HEK293 (cell line): ENCODE measurements around the gene CCDC138.

Experiments used
- CTCF ChIA-PET: fragments of 350-600 bp; formaldehyde crosslinking; extraction: SDS; loops from one replicate; lab custom pipeline; 2021; ENCODE audit warnings: antibody characterized with exemption; lab: Yijun Ruan, JAX
- POLR2A ChIA-PET: fragments of 300-600 bp; formaldehyde crosslinking; extraction: SDS; loops from one replicate; lab custom pipeline; 2020; ENCODE audit warnings: antibody characterized with exemption, inconsistent platforms; lab: Yijun Ruan, JAX
- H3K27ac ChIP-seq: fragments of 200-500 bp; sonication (Bioruptor generic); 2 replicates; pipeline ENCODE4 v1.5.1; 2014; ENCODE audit warnings: low read depth, low read length, control low read depth, inconsistent platforms; ENCODE audit errors: extremely low read depth
- H3K36me3 ChIP-seq, 2 experiments: fragments of 200-500 bp in 1 of 2; sonication (Bioruptor generic) in 1 of 2; 1 replicate in 1 of 2; 2 replicates in 1 of 2; pipeline ENCODE4 v1.5.1; 2014 to 2017; ENCODE audit warnings: inconsistent platforms in 2 of 2, low read length in 2 of 2; ENCODE audit not compliant: control insufficient read depth in 2 of 2, insufficient read depth in 1 of 2
- H3K4me1 ChIP-seq: fragments of 200-500 bp; sonication (Bioruptor generic); 2 replicates; pipeline ENCODE4 v1.5.1; 2014; ENCODE audit warnings: mild to moderate bottlenecking, low read length, inconsistent platforms; ENCODE audit not compliant: control insufficient read depth, insufficient read depth
- H3K4me3 ChIP-seq: 2 replicates; pipeline ENCODE4 v1.5.1; 2011; ENCODE audit warnings: low read depth, mild to moderate bottlenecking, control low read depth, low read length, moderate library complexity
- H3K9me3 ChIP-seq: fragments of 200-500 bp; sonication (Bioruptor generic); 2 replicates; pipeline ENCODE4 v1.5.1; 2014; ENCODE audit warnings: low read depth, low read length, inconsistent platforms; ENCODE audit not compliant: control insufficient read depth, insufficient read depth
- BCL11B ChIP-seq: fragments of 450-650 bp; formaldehyde crosslinking; IDR thresholded peaks from 2 replicates; pipeline ENCODE4 v1.5.1; 2016; ENCODE audit warnings: low read depth, missing biosample characterization, missing genetic modification characterization
- FEZF1 ChIP-seq: fragments of 450-650 bp; formaldehyde crosslinking; IDR thresholded peaks from 2 replicates; pipeline ENCODE4 v1.5.1; 2016; ENCODE audit warnings: missing biosample characterization, missing genetic modification characterization
- GLI2 ChIP-seq: fragments of 450-650 bp; formaldehyde crosslinking; IDR thresholded peaks from 2 replicates; pipeline ENCODE4; 2017; ENCODE audit warnings: missing biosample characterization, missing genetic modification characterization, low read depth, borderline replicate concordance
- KLF7 ChIP-seq: fragments of 450-650 bp; formaldehyde crosslinking; IDR thresholded peaks from 2 replicates; pipeline ENCODE4 v1.5.1; 2016; ENCODE audit warnings: missing biosample characterization, missing genetic modification characterization, borderline replicate concordance
- PRDM4 ChIP-seq: fragments of 450-650 bp; formaldehyde crosslinking; IDR thresholded peaks from 2 replicates; pipeline ENCODE4 v1.5.1; 2017; ENCODE audit warnings: missing biosample characterization, missing genetic modification characterization
- PRDM6 ChIP-seq: fragments of 450-650 bp; formaldehyde crosslinking; IDR thresholded peaks from 2 replicates; pipeline ENCODE4 v1.5.1; 2017; ENCODE audit warnings: missing biosample characterization, missing genetic modification characterization
- REPIN1 ChIP-seq: fragments of 450-650 bp; formaldehyde crosslinking; IDR thresholded peaks from 2 replicates; pipeline ENCODE4 v1.5.1; 2017; ENCODE audit warnings: missing biosample characterization, missing genetic modification characterization, low read depth
- SCRT1 ChIP-seq: fragments of 450-650 bp; formaldehyde crosslinking; IDR thresholded peaks from 2 replicates; pipeline ENCODE4 v1.5.1; 2016; ENCODE audit warnings: missing biosample characterization, missing genetic modification characterization, borderline replicate concordance
- TSHZ1 ChIP-seq: fragments of 450-650 bp; formaldehyde crosslinking; IDR thresholded peaks from 2 replicates; pipeline ENCODE4 v1.5.1; 2016; ENCODE audit warnings: missing biosample characterization, missing genetic modification characterization, borderline replicate concordance
- ZBTB20 ChIP-seq: fragments of 450-650 bp; formaldehyde crosslinking; IDR thresholded peaks from 2 replicates; pipeline ENCODE4 v1.5.1; 2016; ENCODE audit warnings: missing biosample characterization, missing genetic modification characterization
- ZFP37 ChIP-seq: fragments of 450-650 bp; formaldehyde crosslinking; IDR thresholded peaks from 2 replicates; pipeline ENCODE4 v1.5.1; 2016; ENCODE audit warnings: missing biosample characterization, missing genetic modification characterization
- ZNF138 ChIP-seq: fragments of 450-650 bp; formaldehyde crosslinking; IDR thresholded peaks from 2 replicates; pipeline ENCODE4 v1.5.1; 2016; ENCODE audit warnings: missing biosample characterization, missing genetic modification characterization, borderline replicate concordance
- ZNF16 ChIP-seq: fragments of 450-650 bp; formaldehyde crosslinking; IDR thresholded peaks from 2 replicates; pipeline ENCODE4 v1.5.1; 2016; ENCODE audit warnings: low read depth, missing biosample characterization, missing genetic modification characterization
- ZNF174 ChIP-seq: fragments of 450-650 bp; formaldehyde crosslinking; IDR thresholded peaks from 2 replicates; pipeline ENCODE4 v1.5.0; 2017; ENCODE audit warnings: missing biosample characterization, mild to moderate bottlenecking, missing genetic modification characterization
- ZNF211 ChIP-seq: fragments of 450-650 bp; formaldehyde crosslinking; IDR thresholded peaks from 2 replicates; pipeline ENCODE4 v1.5.1; 2016; ENCODE audit warnings: low read depth, missing biosample characterization, missing genetic modification characterization
- ZNF239 ChIP-seq: fragments of 450-650 bp; formaldehyde crosslinking; IDR thresholded peaks from 2 replicates; pipeline ENCODE4 v1.5.1; 2016; ENCODE audit warnings: missing biosample characterization, missing genetic modification characterization
- ZNF248 ChIP-seq: fragments of 450-650 bp; formaldehyde crosslinking; IDR thresholded peaks from 2 replicates; pipeline ENCODE4 v1.5.1; 2017; ENCODE audit warnings: missing biosample characterization, missing genetic modification characterization
- ZNF311 ChIP-seq: fragments of 450-650 bp; formaldehyde crosslinking; IDR thresholded peaks from 2 replicates; pipeline ENCODE4 v1.5.1; 2017; ENCODE audit warnings: missing biosample characterization, missing genetic modification characterization, borderline replicate concordance
- ZNF449 ChIP-seq: fragments of 450-650 bp; formaldehyde crosslinking; IDR thresholded peaks from 2 replicates; pipeline ENCODE4 v1.5.1; 2017; ENCODE audit warnings: missing biosample characterization, mild to moderate bottlenecking, missing genetic modification characterization, moderate library complexity
- ZNF514 ChIP-seq: fragments of 450-650 bp; formaldehyde crosslinking; IDR thresholded peaks from 2 replicates; pipeline ENCODE4 v1.5.1; 2016; ENCODE audit warnings: missing biosample characterization, missing genetic modification characterization
- ZNF548 ChIP-seq: fragments of 450-650 bp; formaldehyde crosslinking; IDR thresholded peaks from 2 replicates; pipeline ENCODE4 v1.5.1; 2016; ENCODE audit warnings: missing biosample characterization, missing genetic modification characterization
- ZNF571 ChIP-seq: fragments of 450-650 bp; formaldehyde crosslinking; IDR thresholded peaks from 2 replicates; pipeline ENCODE4 v1.5.0; 2017; ENCODE audit warnings: missing biosample characterization, missing genetic modification characterization
- ZNF596 ChIP-seq: fragments of 450-650 bp; IDR thresholded peaks from 2 replicates; pipeline ENCODE4 v1.5.0; 2018; ENCODE audit warnings: missing biosample characterization, mild to moderate bottlenecking, missing genetic modification characterization, moderate library complexity
- ZNF610 ChIP-seq: fragments of 450-650 bp; formaldehyde crosslinking; IDR thresholded peaks from 2 replicates; pipeline ENCODE4 v1.5.1; 2016; ENCODE audit warnings: missing biosample characterization, missing genetic modification characterization, borderline replicate concordance
- ZNF830 ChIP-seq: fragments of 450-650 bp; IDR thresholded peaks from 2 replicates; pipeline ENCODE4 v1.5.0; 2018; ENCODE audit warnings: missing biosample characterization, missing genetic modification characterization, low read depth, mild to moderate bottlenecking, moderate library complexity
- ZSCAN16 ChIP-seq: fragments of 450-650 bp; formaldehyde crosslinking; IDR thresholded peaks from 2 replicates; pipeline ENCODE4 v1.5.1; 2016; ENCODE audit warnings: missing biosample characterization, missing genetic modification characterization

The CCDC138 gene

GRCh38 chr2:108893277-108893676, 106.7 kb downstream of the CCDC138 start:
- CTCF ChIA-PET, result interaction anchor here (1.3 kb wide), 1 partner anchor 96 kb away, joined by 3 read pairs; no protein-coding TSS in a partner anchor
- Histone ChIP-seq H3K9me3 (no peaks in the 10 kb centered on the region), H3K27ac (no peak overlapping the region), H3K36me3 (peaks cover 3 to 4% of the 10 kb centered on the region in 2 experiments; a peak in 2 of 3 replicates), H3K4me3 (no peak overlapping the region), H3K4me1 (no peaks in the 10 kb centered on the region)
- POLR2A ChIA-PET, result no interaction called here
- TF ChIP-seq ZNF248 (tag by site-specific recombination) (no peak), KLF7 (tag by site-specific recombination) (no peak), ZSCAN16 (no peak), ZFP37 (tag by site-specific recombination) (no peak), SCRT1 (tag by site-specific recombination) (no peak), ZNF138 (tag by site-specific recombination) (no peak), GLI2 (tag by site-specific recombination) (no peak), PRDM6 (tag by site-specific recombination) (no peak), ZNF596 (tag by site-specific recombination) (no peak), ZNF174 (tag by site-specific recombination) (no peak), ZBTB20 (tag by site-specific recombination) (no peak), ZNF514 (no peak), TSHZ1 (tag by site-specific recombination) (no peak), FEZF1 (tag by site-specific recombination) (no peak), ZNF610 (tag by site-specific recombination) (no peak), ZNF311 (tag by site-specific recombination) (no peak)

GRCh38 chr2:108894766-108895165, 108.2 kb downstream of the CCDC138 start:
- POLR2A ChIA-PET, result no interaction called here
- TF ChIP-seq ZNF830 (tag by site-specific recombination) (no peak), REPIN1 (tag by site-specific recombination) (no peak), ZNF211 (no peak), BCL11B (tag by site-specific recombination) (no peak), ZNF449 (tag by site-specific recombination) (no peak), ZNF571 (no peak), PRDM4 (tag by site-specific recombination) (no peak), ZNF16 (no peak), ZNF548 (tag by site-specific recombination) (no peak), ZNF239 (no peak)

More at GRCh38 chr2:108894766-108895165, 108.2 kb downstream of the CCDC138 start:
- no peaks in the 10 kb centered on the region for H3K4me1 ChIP-seq
- no peaks in the 10 kb centered on the region for H3K9me3 ChIP-seq
- peaks cover 3 to 4% of the 10 kb centered on the region in 2 experiments; a peak in 2 of 3 replicates for H3K36me3 ChIP-seq
- CTCF ChIA-PET, result interaction anchor here (1.3 kb wide), 1 partner anchor 95 kb away, joined by 3 read pairs; no protein-coding TSS in a partner anchor
- H3K4me3 ChIP-seq, result no peak overlapping the region
- H3K27ac ChIP-seq, result no peak overlapping the region
